B cell (primary cell): ENCODE measurements around the gene DMRT1. TPM values are rescaled to one million over a fixed set of nuclear protein-coding genes. Genes with fewer than 3 reads are reported as not detected.

Experiments
- ATAC-seq: fragments of 200-7000 bp; cut with Tn5 transposase; one replicate; pipeline ENCODE4 v1.10.0; 2021; ENCODE audit warnings: low read depth, mild to moderate bottlenecking, moderate number of reproducible peaks, moderate library complexity
- CTCF ChIA-PET: fragments of 350-600 bp; sonication (Branson Sonifier 250); formaldehyde crosslinking; loops from one replicate; lab custom pipeline; 2021; ENCODE audit warnings: antibody characterized with exemption, inconsistent platforms; lab: Charles Lee
- POLR2A ChIA-PET: fragments of 350-600 bp; sonication (Branson Sonifier 250); formaldehyde crosslinking; loops from one replicate; lab custom pipeline; 2021; ENCODE audit warnings: antibody characterized with exemption; lab: Charles Lee
- DNase-seq: peaks from one replicate; pipeline ENCODE4 v3.0.0; 2013
- H2AFZ ChIP-seq: 2 replicates; pipeline ENCODE4 v1.6.1; 2012; ENCODE audit warnings: mild to moderate bottlenecking, low read depth, low read length; ENCODE audit not compliant: insufficient read depth, poor library complexity, severe bottlenecking
- H3K27ac ChIP-seq, 2 donors: 1 replicate in 1 of 2; 2 replicates in 1 of 2; pipeline ENCODE4 v1.5.1; 2012 to 2013; ENCODE audit warnings: low read length in 2 of 2, mild to moderate bottlenecking in 2 of 2, moderate library complexity in 1 of 2
- H3K27me3 ChIP-seq, 4 experiments: fragments of 200-600 bp in 1 of 4; sonication (generic) in 1 of 4; replicated peaks in 1 of 4; 1 replicate in 2 of 4; 2 replicates in 2 of 4; pipeline versions ENCODE4 v1.6.1 to v1.7.0; 2013 to 2016; ENCODE audit warnings: low read length in 3 of 4, mild to moderate bottlenecking in 2 of 4, mixed read lengths in 1 of 4, moderate library complexity in 1 of 4; ENCODE audit not compliant: insufficient read depth in 4 of 4, control insufficient read depth in 3 of 4; ENCODE audit errors: control extremely low read depth in 1 of 4
- H3K36me3 ChIP-seq, 2 experiments: replicated peaks in 1 of 2; 1 replicate in 1 of 2; 2 replicates in 1 of 2; pipeline versions ENCODE4 v1.6.1 to v1.7.1; 2013; ENCODE audit warnings: low read length in 1 of 2; ENCODE audit not compliant: insufficient read depth in 2 of 2, control insufficient read depth in 1 of 2; ENCODE audit errors: control extremely low read depth in 1 of 2, extremely low read depth in 1 of 2
- H3K4me1 ChIP-seq, 2 donors: fragments of 200-600 bp in 1 of 2; sonication (generic) in 1 of 2; 1 replicate in 1 of 2; 2 replicates in 1 of 2; pipeline versions ENCODE4 v1.5.1 to v1.6.1; 2013 to 2017; ENCODE audit warnings: low read length in 2 of 2; ENCODE audit not compliant: control insufficient read depth in 2 of 2, insufficient read depth in 2 of 2
- H3K4me2 ChIP-seq: replicated peaks from 2 replicates; pipeline ENCODE3; 2012; ENCODE audit warnings: mild to moderate bottlenecking, low read depth, low read length; ENCODE audit not compliant: poor library complexity, severe bottlenecking
- H3K4me3 ChIP-seq, 5 experiments: fragments of 200-600 bp in 1 of 5; sonication (generic) in 1 of 5; 1 replicate in 3 of 5; 2 replicates in 2 of 5; pipeline versions ENCODE4 v1.5.1 to v1.7.0; 2011 to 2016; ENCODE audit warnings: low read length in 4 of 5, mild to moderate bottlenecking in 4 of 5, low read depth in 2 of 5, control low read depth in 1 of 5, moderate library complexity in 1 of 5; ENCODE audit not compliant: insufficient read depth in 1 of 5; ENCODE audit errors: control extremely low read depth in 1 of 5, extremely low read depth in 1 of 5
- H3K79me2 ChIP-seq: fragments of 200-600 bp; sonication (generic); one replicate; pipeline ENCODE4 v1.6.0; 2016; ENCODE audit warnings: low read length; ENCODE audit not compliant: control insufficient read depth, insufficient read depth
- H3K9ac ChIP-seq: fragments of 200-600 bp; sonication (generic); 2 replicates; pipeline ENCODE4 v1.6.1; 2017; ENCODE audit warnings: mild to moderate bottlenecking, low read length, moderate library complexity
- H3K9me3 ChIP-seq, 3 donors: one replicate each; pipeline versions ENCODE4 v1.6.1 to v1.7.1; 2013; ENCODE audit warnings: low read length in 2 of 3; ENCODE audit not compliant: control insufficient read depth in 2 of 3, insufficient read depth in 1 of 3; ENCODE audit errors: control extremely low read depth in 1 of 3
- H4K20me1 ChIP-seq: 2 replicates; pipeline ENCODE4 v1.6.0; 2012; ENCODE audit warnings: mild to moderate bottlenecking, low read length; ENCODE audit not compliant: insufficient read depth, control insufficient read depth, poor library complexity, severe bottlenecking
- H3K27ac Mint-ChIP-seq: one replicate; pipeline ENCODE4 v1.8.0; 2021; ENCODE audit warnings: mixed read lengths
- H3K27me3 Mint-ChIP-seq: one replicate; pipeline ENCODE4 v1.8.0; 2021; ENCODE audit warnings: mixed read lengths
- H3K4me1 Mint-ChIP-seq: one replicate; pipeline ENCODE4 v1.8.0; 2021; ENCODE audit warnings: mixed read lengths
- H3K4me3 Mint-ChIP-seq: one replicate; pipeline ENCODE4 v1.8.0; 2021; ENCODE audit warnings: mixed read lengths
- H3K9me3 Mint-ChIP-seq: one replicate; pipeline ENCODE4 v1.8.0; 2022; ENCODE audit warnings: mixed read lengths; ENCODE audit not compliant: insufficient read depth
- EZH2 ChIP-seq: IDR thresholded peaks from 2 replicates; pipeline ENCODE4 v1.6.1; 2012; ENCODE audit warnings: borderline replicate concordance, low read depth, mild to moderate bottlenecking, moderate library complexity, low read length; ENCODE audit not compliant: insufficient read depth, poor library complexity, severe bottlenecking
- WGBS: methylation state at CpG from one replicate; pipeline ENCODE4 v1.1.5; 2013; ENCODE audit warnings: missing lambda C conversion rate; ENCODE audit not compliant: insufficient coverage; 5-methylcytosine and 5-hydroxymethylcytosine counted together
- intact Hi-C: fragments of 100-400 bp; cut with micrococcal nuclease; formaldehyde crosslinking; loops from one replicate; pipeline ENCODE4 v1.10.0; 2022
- polyA plus RNA-seq: library from polyadenylated mRNA; depleted of rRNA; stranded (reverse); fragments of >200 nt; gene quantifications from 2 replicates; pipeline ENCODE4 v1.2.3, GENCODE V29; 2012
- total RNA-seq, 2 donors: library from RNA; stranded (reverse); fragments of 120-200 nt in 1 of 2; gene quantifications; 1 replicate in 1 of 2; 2 replicates in 1 of 2; pipeline versions ENCODE4 v1.2.3 to v1.2.4, GENCODE V29; 2013 to 2022
- TF ChIP-seq, protein P1 (sequence below): fragments of 200-600 bp; IDR thresholded peaks from one replicate; pipeline ENCODE4 v1.8.0; 2022; ENCODE audit warnings: antibody characterized with exemption, mild to moderate bottlenecking

The DMRT1 gene
- total and polyA plus RNA-seq, 2 donors (not counting 1 experiment from before 2014, with no cell fraction given) = not detected

DNA sequence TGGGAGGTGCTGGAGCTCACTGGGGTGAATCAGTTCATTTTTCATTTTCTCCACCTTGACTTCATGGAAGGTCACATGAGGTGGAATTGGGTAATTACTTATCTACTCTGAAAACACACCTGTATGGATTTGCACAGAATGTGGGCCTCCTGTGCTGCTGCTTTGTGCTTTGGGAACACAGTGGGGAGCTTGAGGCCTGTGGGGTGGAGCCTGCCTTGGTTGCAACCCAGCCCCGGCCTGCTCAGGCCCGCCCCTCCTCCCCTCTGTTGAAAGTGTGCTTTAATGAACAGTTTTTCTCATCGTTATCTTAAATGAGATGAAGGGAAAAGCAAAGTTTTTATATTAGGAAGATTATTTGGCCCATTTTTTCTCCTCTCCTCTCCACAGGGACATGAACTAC is 106.5 kb downstream of the DMRT1 start:
- intact Hi-C loops = no loop called here
- H3K9ac ChIP-seq = no peak overlapping the region

DNA sequence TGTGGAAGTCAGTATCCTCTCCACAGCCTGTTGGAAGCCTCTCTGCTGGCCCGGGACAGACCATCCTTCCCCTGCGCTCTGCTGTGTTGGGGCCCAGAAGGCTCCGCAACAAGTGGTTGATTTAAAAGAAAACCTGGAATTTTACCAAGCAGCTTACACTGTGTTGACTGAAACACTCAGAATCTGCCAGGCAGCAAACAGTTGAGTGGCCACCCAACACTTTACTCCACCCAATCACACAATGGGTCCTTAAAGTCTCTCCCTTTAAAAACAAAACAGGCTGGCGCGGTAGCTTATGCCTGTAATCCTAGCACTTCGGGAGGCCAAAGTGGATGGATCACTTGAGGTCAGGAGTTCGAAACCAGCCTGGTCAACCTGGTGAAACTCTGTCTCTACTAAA is 107.0 kb downstream of the DMRT1 start:
- H3K4me1 Mint-ChIP-seq = no peaks in the 10 kb centered on the region
- ATAC-seq (no peak), DNase-seq (no peak)
- no peaks in the 10 kb centered on the region for H3K9me3 Mint-ChIP-seq
- Histone ChIP-seq H3K4me1 (no peaks in the 10 kb centered on the region), H3K4me2 (no peak overlapping the region), H3K27me3 (peaks cover 0 to 22% (median 11%) of the 10 kb centered on the region in 4 experiments), H3K4me3 (no peak overlapping the region), H4K20me1 (no peaks in the 10 kb centered on the region), H3K36me3 (no peaks in the 10 kb centered on the region), H2AFZ (no peak overlapping the region), H3K27ac (no peak overlapping the region), H3K9me3 (peaks cover 0 to 3% (median 0%) of the 10 kb centered on the region in 3 donors), H3K79me2 (no peaks in the 10 kb centered on the region), H3K9ac (no peak overlapping the region)
- H3K27me3 Mint-ChIP-seq = peaks cover 53% of the 10 kb centered on the region
- ChIA-PET CTCF (no interaction called here), POLR2A (no interaction called here)
- intact Hi-C loops = no loop called here
- TF ChIP-seq, protein P1, sequence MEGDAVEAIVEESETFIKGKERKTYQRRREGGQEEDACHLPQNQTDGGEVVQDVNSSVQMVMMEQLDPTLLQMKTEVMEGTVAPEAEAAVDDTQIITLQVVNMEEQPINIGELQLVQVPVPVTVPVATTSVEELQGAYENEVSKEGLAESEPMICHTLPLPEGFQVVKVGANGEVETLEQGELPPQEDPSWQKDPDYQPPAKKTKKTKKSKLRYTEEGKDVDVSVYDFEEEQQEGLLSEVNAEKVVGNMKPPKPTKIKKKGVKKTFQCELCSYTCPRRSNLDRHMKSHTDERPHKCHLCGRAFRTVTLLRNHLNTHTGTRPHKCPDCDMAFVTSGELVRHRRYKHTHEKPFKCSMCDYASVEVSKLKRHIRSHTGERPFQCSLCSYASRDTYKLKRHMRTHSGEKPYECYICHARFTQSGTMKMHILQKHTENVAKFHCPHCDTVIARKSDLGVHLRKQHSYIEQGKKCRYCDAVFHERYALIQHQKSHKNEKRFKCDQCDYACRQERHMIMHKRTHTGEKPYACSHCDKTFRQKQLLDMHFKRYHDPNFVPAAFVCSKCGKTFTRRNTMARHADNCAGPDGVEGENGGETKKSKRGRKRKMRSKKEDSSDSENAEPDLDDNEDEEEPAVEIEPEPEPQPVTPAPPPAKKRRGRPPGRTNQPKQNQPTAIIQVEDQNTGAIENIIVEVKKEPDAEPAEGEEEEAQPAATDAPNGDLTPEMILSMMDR = no peak
- TF ChIP-seq EZH2 = no peak
- WGBS = 95% methylated on average over 3 of the region's 7 CpGs
- no peak overlapping the region for H3K4me3 Mint-ChIP-seq
- H3K27ac Mint-ChIP-seq = no peak overlapping the region

More for the DNA sequence above, 106.5 kb downstream of the DMRT1 start:
- Histone ChIP-seq H3K4me3 (no peak overlapping the region), H2AFZ (no peak overlapping the region), H3K27me3 (peaks cover 0 to 22% (median 11%) of the 10 kb centered on the region in 4 experiments), H3K27ac (no peak overlapping the region), H4K20me1 (no peaks in the 10 kb centered on the region), H3K4me2 (no peak overlapping the region), H3K36me3 (no peaks in the 10 kb centered on the region), H3K9me3 (peaks cover 0 to 3% (median 0%) of the 10 kb centered on the region in 3 donors), H3K4me1 (no peaks in the 10 kb centered on the region), H3K79me2 (no peaks in the 10 kb centered on the region)
- 40% methylated on average over 1 of the region's 3 CpGs for WGBS
- Mint-ChIP-seq H3K9me3 (no peaks in the 10 kb centered on the region), H3K27me3 (peaks cover 55% of the 10 kb centered on the region), H3K27ac (no peak overlapping the region), H3K4me1 (no peaks in the 10 kb centered on the region), H3K4me3 (no peak overlapping the region)
- DNase-seq (no peak), ATAC-seq (no peak)
- ChIA-PET CTCF (no interaction called here), POLR2A (no interaction called here)
- TF ChIP-seq, protein P1 = no peak
- no peak for TF ChIP-seq EZH2
